Measurements from ENCODE around the gene TCEAL1. TPM values are rescaled to one million over a fixed set of nuclear protein-coding genes. Genes with fewer than 3 reads are reported as not detected.
"Not testable (repeated sequence)": the region's sequence is repeated elsewhere in the genome, so short reads cannot be mapped to it uniquely, and the experiment has no call there.

TCEAL1 gene
- total RNA-seq, 2 experiments from 2014 or later: 6.5 to 6.7 TPM

DNA sequence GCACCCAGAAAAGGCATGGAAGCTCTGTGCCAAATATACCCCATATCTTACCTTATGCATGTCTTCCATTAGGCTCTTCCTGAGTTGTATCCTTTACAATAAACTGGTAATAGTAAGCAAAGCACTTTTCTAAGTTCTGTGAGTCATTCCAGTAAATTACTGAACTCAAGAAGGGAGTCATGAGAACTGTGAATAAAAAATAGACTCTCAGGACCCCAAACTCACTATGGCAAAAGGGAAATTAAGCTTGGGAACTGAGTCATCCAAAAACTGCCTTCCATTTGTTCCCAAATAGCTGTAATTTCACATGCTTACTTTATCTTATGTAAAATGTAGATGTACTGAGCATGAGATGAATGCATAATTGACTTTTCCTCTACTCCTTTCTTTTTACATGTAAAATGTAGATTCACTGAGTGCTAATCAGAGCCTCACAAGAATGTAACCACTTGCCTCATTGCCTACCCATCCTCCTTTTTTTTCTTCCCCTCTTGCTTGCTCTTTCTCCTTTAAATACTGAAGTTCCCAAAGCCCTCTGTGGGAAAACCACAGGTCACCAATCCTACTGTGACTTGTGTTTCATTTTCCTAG is 12.9 kb upstream of the TCEAL1 start:
- CTCF ChIA-PET: no interaction called here
- POLR2A ChIA-PET: no interaction called here
- no peak for DNase-seq
- H3K27me3 Mint-ChIP-seq: no peaks in the 10 kb centered on the region
- no peaks in the 10 kb centered on the region for H3K9me3 Mint-ChIP-seq
- no peak overlapping the region for H3K27ac Mint-ChIP-seq
- H3K36me3 Mint-ChIP-seq (ENCODE audit: low read depth): no peaks in the 10 kb centered on the region
- H3K4me3 Mint-ChIP-seq: no peak overlapping the region
- H3K4me1 Mint-ChIP-seq: no peaks in the 10 kb centered on the region

DNA sequence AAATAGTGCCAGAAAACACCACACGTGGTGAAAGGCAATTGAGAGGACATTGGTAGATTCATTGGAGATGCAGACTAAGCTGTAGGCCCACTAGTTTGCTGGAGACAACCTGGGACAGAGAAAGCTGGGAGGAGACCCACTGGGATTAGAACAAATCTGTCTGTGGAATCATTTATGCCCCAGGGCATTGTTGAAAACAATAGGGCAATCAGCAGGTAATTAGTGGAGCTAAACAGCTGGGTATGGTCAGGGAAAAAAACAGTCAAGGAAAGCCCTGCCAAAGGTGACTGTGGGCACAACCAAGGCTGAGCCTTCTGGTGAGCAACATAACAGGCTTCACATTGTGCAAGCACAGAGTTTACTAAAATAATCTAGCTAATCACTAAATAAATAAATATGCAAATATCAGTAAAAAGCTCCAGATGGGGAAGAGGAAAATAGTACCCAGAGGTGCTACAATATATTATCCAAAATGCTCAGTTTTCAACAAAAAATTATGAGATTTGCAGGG is 12.0 kb upstream of the TCEAL1 start:
- Mint-ChIP-seq H3K36me3 (ENCODE audit: low read depth) (no peaks in the 10 kb centered on the region), H3K4me1 (no peaks in the 10 kb centered on the region), H3K27me3 (no peaks in the 10 kb centered on the region), H3K9me3 (no peaks in the 10 kb centered on the region), H3K4me3 (no peak overlapping the region), H3K27ac (no peak overlapping the region)
- no peak for DNase-seq
- ChIA-PET CTCF (no interaction called here), POLR2A (no interaction called here)

DNA sequence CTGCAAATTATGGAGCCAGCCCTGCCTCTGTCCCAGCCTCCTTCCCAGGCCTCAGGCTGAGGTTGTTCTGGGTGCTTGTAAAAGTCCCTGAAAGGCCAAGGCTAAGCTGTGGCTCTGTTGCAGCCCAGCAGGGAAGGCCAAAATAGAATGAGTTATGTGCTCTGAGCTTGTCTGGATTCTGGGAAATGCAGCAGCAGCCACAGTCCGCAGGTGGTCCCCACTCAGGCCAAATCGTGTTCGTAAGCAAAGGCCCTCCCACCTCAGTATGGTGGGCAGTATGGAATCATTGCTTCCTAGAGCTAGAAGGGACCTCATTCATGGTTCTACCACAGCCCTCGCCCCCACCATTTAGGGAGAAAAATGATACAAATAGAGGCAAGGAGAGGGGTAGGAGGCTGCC is 4.7 kb upstream of the TCEAL1 start:
- Mint-ChIP-seq H3K4me1 (peaks cover 10% of the 10 kb centered on the region), H3K36me3 (ENCODE audit: low read depth) (no peaks in the 10 kb centered on the region)

DNA sequence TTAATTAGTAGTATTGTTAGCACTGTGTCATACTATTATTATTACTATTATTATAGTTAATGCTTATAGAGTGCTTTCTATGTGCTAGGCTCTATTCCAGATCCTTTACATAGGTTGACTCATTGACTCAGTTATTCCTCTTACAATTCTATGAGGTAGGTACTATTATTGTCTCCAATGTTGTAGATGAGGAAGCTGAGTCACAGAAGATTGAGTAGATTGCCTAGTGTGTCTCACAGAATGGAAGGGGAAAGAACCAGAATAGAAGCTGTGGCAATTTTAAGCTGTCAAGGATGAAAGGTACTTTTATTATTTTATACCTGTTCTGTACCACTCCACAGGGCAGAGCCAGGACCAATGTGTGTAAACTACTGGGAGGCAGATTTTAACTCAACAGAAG is 1.9 kb upstream of the TCEAL1 start:
- Mint-ChIP-seq H3K4me1 (peaks cover 18% of the 10 kb centered on the region), H3K27me3 (no peaks in the 10 kb centered on the region), H3K36me3 (ENCODE audit: low read depth) (no peaks in the 10 kb centered on the region), H3K4me3 (no peak overlapping the region), H3K27ac (no peak overlapping the region), H3K9me3 (no peaks in the 10 kb centered on the region)
- CTCF ChIA-PET: no interaction called here
- no peak for DNase-seq
- POLR2A ChIA-PET: no interaction called here

More for the DNA sequence above, 4.7 kb upstream of the TCEAL1 start:
- DNase-seq: no peak
- Mint-ChIP-seq H3K27ac (no peak overlapping the region), H3K4me3 (no peak overlapping the region), H3K27me3 (no peaks in the 10 kb centered on the region), H3K9me3 (no peaks in the 10 kb centered on the region)
- ChIA-PET CTCF (no interaction called here), POLR2A (no interaction called here)

DNA sequence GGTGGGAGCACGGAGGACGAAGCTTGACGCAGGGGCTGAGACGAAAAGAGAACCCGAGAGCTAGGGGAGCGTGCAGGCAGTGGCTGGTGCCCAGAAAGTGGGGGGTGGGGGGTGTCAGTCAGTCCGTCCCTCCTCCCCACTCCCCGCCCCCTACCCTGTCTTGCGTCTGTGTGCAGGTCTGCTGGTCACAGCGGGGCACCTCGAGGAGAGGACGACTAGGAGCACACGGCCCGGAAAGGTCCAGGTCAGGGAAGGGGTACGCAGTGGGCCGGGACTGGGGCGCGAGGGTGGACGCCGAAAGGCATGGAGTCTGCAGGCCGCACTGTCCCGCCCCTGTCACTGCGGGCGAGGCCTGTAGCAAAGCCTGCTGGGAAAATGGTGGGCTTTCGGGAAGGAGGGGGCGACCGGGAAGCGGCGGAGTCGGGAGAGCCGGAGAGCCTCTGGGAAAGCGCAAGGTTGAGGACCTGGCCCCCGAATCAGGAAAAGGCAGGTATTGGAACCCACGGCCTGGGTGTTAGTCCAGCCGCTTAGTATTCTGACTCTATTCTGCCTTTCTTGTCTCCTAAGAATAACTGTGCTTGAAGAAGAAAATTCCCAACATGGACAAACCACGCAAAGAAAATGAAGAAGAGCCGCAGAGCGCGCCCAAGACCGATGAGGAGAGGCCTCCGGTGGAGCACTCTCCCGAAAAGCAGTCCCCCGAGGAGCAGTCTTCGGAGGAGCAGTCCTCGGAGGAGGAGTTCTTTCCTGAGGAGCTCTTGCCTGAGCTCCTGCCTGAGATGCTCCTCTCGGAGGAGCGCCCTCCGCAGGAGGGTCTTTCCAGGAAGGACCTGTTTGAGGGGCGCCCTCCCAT is 769 bp downstream of the TCEAL1 start:
- H3K4me1 Mint-ChIP-seq: peaks cover 18% of the 10 kb centered on the region
- CTCF ChIA-PET: no interaction called here
- POLR2A ChIA-PET: interaction anchor here (2.1 kb wide), 1 partner anchor 56 kb away, joined by 6 read pairs; no protein-coding TSS in a partner anchor
- H3K27ac Mint-ChIP-seq: no peak overlapping the region
- H3K36me3 Mint-ChIP-seq (ENCODE audit: low read depth): no peaks in the 10 kb centered on the region
- H3K4me3 Mint-ChIP-seq: peak overlapping the region; percentile 80
- H3K9me3 Mint-ChIP-seq: no peaks in the 10 kb centered on the region
- DNase-seq: peak; percentile 18
- H3K27me3 Mint-ChIP-seq: no peaks in the 10 kb centered on the region

GRCh38 chrX:103630171-103630511 is 1.4 kb downstream of the TCEAL1 start:
- Mint-ChIP-seq H3K9me3 (no peaks in the 10 kb centered on the region), H3K36me3 (ENCODE audit: low read depth) (no peaks in the 10 kb centered on the region), H3K27me3 (no peaks in the 10 kb centered on the region), H3K4me1 (peaks cover 18% of the 10 kb centered on the region), H3K27ac (no peak overlapping the region), H3K4me3 (peak overlapping the region; percentile 80)
- no peak for DNase-seq
- ChIA-PET POLR2A (interaction anchor here (2.1 kb wide), 1 partner anchor 56 kb away, joined by 6 read pairs; no protein-coding TSS in a partner anchor), CTCF (no interaction called here)

- Mint-ChIP-seq H3K4me1 (peaks cover 18% of the 10 kb centered on the region), H3K36me3 (ENCODE audit: low read depth) (no peaks in the 10 kb centered on the region), H3K27ac (no peak overlapping the region), H3K9me3 (no peaks in the 10 kb centered on the region), H3K4me3 (no peak overlapping the region), H3K27me3 (no peaks in the 10 kb centered on the region)
- DNase-seq: no peak
- POLR2A ChIA-PET: no interaction called here
- CTCF ChIA-PET: no interaction called here
These were observed 2.4 kb downstream of the TCEAL1 start for GRCh38 chrX:103631145-103631544.

- H3K4me3 Mint-ChIP-seq: no peak overlapping the region
- no peak for DNase-seq
- H3K36me3 Mint-ChIP-seq (ENCODE audit: low read depth): no peaks in the 10 kb centered on the region
- H3K4me1 Mint-ChIP-seq: no peaks in the 10 kb centered on the region
- CTCF ChIA-PET: no interaction called here
- no peaks in the 10 kb centered on the region for H3K27me3 Mint-ChIP-seq
- no peaks in the 10 kb centered on the region for H3K9me3 Mint-ChIP-seq
- H3K27ac Mint-ChIP-seq: no peak overlapping the region
- POLR2A ChIA-PET: no interaction called here
These were observed 6.7 kb downstream of the TCEAL1 start for GRCh38 chrX:103635436-103635835.

DNA sequence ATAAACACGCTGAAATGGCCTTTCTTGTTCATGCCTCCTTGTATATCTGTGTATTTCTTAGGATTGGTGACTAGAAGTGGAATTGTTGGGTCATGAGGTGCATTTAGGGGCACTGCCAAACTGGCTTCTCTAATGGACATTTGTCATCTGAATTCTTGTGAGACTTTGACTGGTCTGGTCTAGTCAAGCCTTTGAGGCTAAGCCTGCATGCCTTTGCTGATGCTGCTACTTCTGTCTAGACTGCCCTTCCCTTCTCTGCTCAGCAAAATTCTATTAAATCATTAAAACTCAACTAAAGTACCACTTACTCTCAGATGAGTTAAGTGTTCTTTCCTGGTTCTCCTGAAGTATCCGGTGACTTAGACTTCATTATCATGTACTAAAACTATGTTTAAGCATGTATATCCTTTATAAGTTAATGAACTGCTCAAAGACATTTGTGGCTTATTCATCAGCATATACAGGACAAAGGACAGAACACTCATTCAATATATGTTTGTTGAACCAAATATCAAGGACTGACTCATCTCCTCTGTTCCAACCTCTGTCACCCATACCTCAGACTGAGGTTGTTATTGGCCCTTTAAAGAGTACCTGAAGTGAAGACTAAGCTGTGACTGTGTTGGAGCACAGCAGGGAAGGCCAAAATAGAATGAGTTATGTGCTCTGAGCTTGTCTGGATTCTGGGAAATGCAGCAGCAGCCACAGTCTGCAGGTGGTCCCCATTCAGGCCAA is 9.0 kb downstream of the TCEAL1 start:
- Mint-ChIP-seq H3K36me3 (ENCODE audit: low read depth) (no peaks in the 10 kb centered on the region), H3K4me3 (no peak overlapping the region), H3K27ac (no peak overlapping the region), H3K4me1 (no peaks in the 10 kb centered on the region), H3K27me3 (no peaks in the 10 kb centered on the region), H3K9me3 (no peaks in the 10 kb centered on the region)
- POLR2A ChIA-PET: no interaction called here
- CTCF ChIA-PET: no interaction called here
- DNase-seq: no peak

GRCh38 chrX:103638479-103639346 is 9.9 kb downstream of the TCEAL1 start:
- H3K27ac Mint-ChIP-seq; H3K27me3 Mint-ChIP-seq; DNase-seq; H3K4me1 Mint-ChIP-seq; CTCF ChIA-PET; POLR2A ChIA-PET; H3K4me3 Mint-ChIP-seq; H3K9me3 Mint-ChIP-seq; H3K36me3 Mint-ChIP-seq (ENCODE audit: low read depth): not testable (repeated sequence)

DNA sequence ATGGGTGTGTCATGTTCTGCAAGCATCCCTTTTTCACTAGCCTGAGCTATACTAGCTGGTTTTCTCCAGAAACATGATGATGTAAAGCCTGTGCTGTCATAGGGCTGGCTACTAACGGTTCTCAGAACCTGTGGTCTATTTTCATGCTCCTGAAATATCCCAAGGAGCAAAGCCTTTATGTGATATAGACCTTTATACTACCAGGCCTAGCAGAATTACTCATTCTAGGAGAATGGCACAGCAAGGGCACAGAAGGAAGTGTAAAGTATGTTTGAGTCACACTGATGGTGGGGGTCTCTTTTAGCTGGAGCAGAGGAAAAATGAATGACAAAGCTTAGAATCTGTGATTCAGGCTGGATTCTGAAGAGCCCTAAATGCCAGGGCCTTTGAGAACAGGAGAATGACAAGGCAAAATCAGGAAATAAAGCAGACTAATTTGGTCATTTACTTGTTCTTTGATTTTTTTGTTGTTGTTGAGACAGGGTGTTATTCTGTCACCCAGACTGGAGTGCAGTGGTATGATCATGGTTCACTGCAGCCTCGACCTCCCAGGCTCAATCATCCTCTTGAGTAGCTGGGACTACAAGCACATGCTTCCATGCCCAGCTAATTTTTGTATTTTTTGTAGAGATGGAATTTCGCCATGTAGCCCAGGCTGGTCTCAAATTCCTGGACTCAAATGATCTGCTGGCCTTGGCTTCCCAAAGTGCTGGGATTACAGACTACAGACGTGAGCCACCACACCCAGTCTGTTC is 11.8 kb downstream of the TCEAL1 start:
- no peaks in the 10 kb centered on the region for H3K36me3 Mint-ChIP-seq (ENCODE audit: low read depth)
- POLR2A ChIA-PET: interaction anchor here (0.9 kb wide), 1 partner anchor 16 kb away, joined by 3 read pairs; no protein-coding TSS in a partner anchor

GRCh38 chrX:103644125-103644524 is 15.3 kb downstream of the TCEAL1 start:
- POLR2A ChIA-PET: no interaction called here
- DNase-seq: no peak
- CTCF ChIA-PET: no interaction called here
- Mint-ChIP-seq H3K27ac (no peak overlapping the region), H3K36me3 (ENCODE audit: low read depth) (no peaks in the 10 kb centered on the region), H3K9me3 (no peaks in the 10 kb centered on the region), H3K4me1 (no peaks in the 10 kb centered on the region), H3K27me3 (peaks cover 5% of the 10 kb centered on the region), H3K4me3 (no peak overlapping the region)

More for the DNA sequence above, 11.8 kb downstream of the TCEAL1 start:
- Mint-ChIP-seq H3K4me1 (no peaks in the 10 kb centered on the region), H3K4me3 (no peak overlapping the region), H3K27me3 (peaks cover 3% of the 10 kb centered on the region), H3K27ac (no peak overlapping the region), H3K9me3 (no peaks in the 10 kb centered on the region)
- DNase-seq: no peak
- CTCF ChIA-PET: no interaction called here

Data from activated CD4-positive, alpha-beta memory T cell treated with anti-CD3 and anti-CD28 coated beads, Interleukin-2, amount 10 ng/mL, durations not matched to agents 7 days and 5 days (primary cell).